SU-DHL-6 (cell line): Measurements from ENCODE around the gene CBFB.

Experiments used
- H2AFZ ChIP-seq: fragments of 200-600 bp; sonication (generic); 2 replicates; pipeline ENCODE4 v1.6.1; 2014; ENCODE audit warnings: low read depth, mild to moderate bottlenecking, moderate library complexity, mixed read lengths, antibody characterized with exemption, low read length; ENCODE audit not compliant: severe bottlenecking
- H3F3A ChIP-seq: fragments of 200-600 bp; shearing (Covaris generic); 2 replicates; pipeline ENCODE4 v1.6.0; 2016; ENCODE audit warnings: antibody characterized with exemption, mild to moderate bottlenecking; ENCODE audit not compliant: insufficient read depth
- H3K27ac ChIP-seq: fragments of 200-600 bp; sonication (generic); 2 replicates; pipeline ENCODE4 v1.5.1; 2016; ENCODE audit warnings: low read depth, mild to moderate bottlenecking, low read length, moderate library complexity, mixed read lengths
- H3K27me3 ChIP-seq: fragments of 200-600 bp; sonication (generic), shearing (Covaris generic); 2 replicates; pipeline ENCODE4 v1.6.0; 2014; ENCODE audit warnings: mild to moderate bottlenecking, low read length
- H3K36me3 ChIP-seq: fragments of 200-600 bp; sonication (generic); 2 replicates; pipeline ENCODE4 v1.6.1; 2014; ENCODE audit warnings: mild to moderate bottlenecking, low read length, mixed read lengths
- H3K4me2 ChIP-seq: fragments of 300-600, 200-600 bp; shearing (Covaris generic), sonication (generic); 2 replicates; pipeline ENCODE4 v1.6.0; 2014; ENCODE audit warnings: low read length, low read depth, mild to moderate bottlenecking; ENCODE audit not compliant: poor library complexity, severe bottlenecking
- H3K4me3 ChIP-seq: fragments of 200-600 bp; sonication (generic); 2 replicates; pipeline ENCODE4 v1.5.1; 2014; ENCODE audit warnings: antibody characterized with exemption, low read length, mild to moderate bottlenecking, mixed read lengths; ENCODE audit not compliant: insufficient read depth, poor library complexity, severe bottlenecking
- H3K79me2 ChIP-seq: fragments of 200-600 bp; sonication (generic); 2 replicates; pipeline ENCODE4 v1.6.1; 2014; ENCODE audit warnings: mild to moderate bottlenecking, low read length, moderate library complexity; ENCODE audit not compliant: insufficient read depth
- H3K9ac ChIP-seq: fragments of 200-600 bp; sonication (generic); 2 replicates; pipeline ENCODE4 v1.7.0; 2014; ENCODE audit warnings: mild to moderate bottlenecking, low read length
- H3K9me2 ChIP-seq: fragments of 200-600 bp; sonication (generic); replicated peaks from 2 replicates; pipeline ENCODE4 v1.6.1; 2014; ENCODE audit warnings: low read length; ENCODE audit not compliant: insufficient read depth
- H3K9me3 ChIP-seq: fragments of 200-600 bp; sonication (generic); 2 replicates; pipeline ENCODE4 v1.6.1; 2014; ENCODE audit warnings: low read length, mixed read lengths; ENCODE audit not compliant: insufficient read depth
- H4K20me1 ChIP-seq: fragments of 200-600 bp; sonication (generic); 2 replicates; pipeline ENCODE4 v1.6.1; 2014; ENCODE audit warnings: low read depth, mild to moderate bottlenecking, antibody characterized with exemption, low read length, moderate library complexity, mixed read lengths
- EZH2phosphoT487 ChIP-seq: fragments of 200-600 bp; sonication (generic), shearing (Covaris generic); conservative IDR thresholded peaks from 2 replicates; pipeline ENCODE4 v1.6.1; 2018; ENCODE audit warnings: mild to moderate bottlenecking, antibody characterized with exemption, low read length, moderate library complexity, mixed read lengths
- TF ChIP-seq, protein P1 (sequence below): fragments of 200-600 bp; sonication (generic); IDR thresholded peaks from one replicate; pipeline ENCODE4 v1.5.1; 2017; ENCODE audit warnings: antibody characterized with exemption, mild to moderate bottlenecking, low read length, moderate library complexity; ENCODE audit not compliant: insufficient read depth, poor library complexity, severe bottlenecking

CBFB gene

GRCh38 chr16:67150047-67150832 is 121.3 kb downstream of the CBFB start:
- H3K4me2 ChIP-seq, result peak overlapping the region; percentile 39
- no peak overlapping the region for H3K27ac ChIP-seq
- H3K9ac ChIP-seq, result peak overlapping the region; percentile 14; the same call in 1 of the 2 replicates
- peak overlapping the region; percentile 13 for H3K4me3 ChIP-seq
- no peak overlapping the region for H2AFZ ChIP-seq
- H4K20me1 ChIP-seq, result no peaks in the 10 kb centered on the region
- TF ChIP-seq, protein P1, sequence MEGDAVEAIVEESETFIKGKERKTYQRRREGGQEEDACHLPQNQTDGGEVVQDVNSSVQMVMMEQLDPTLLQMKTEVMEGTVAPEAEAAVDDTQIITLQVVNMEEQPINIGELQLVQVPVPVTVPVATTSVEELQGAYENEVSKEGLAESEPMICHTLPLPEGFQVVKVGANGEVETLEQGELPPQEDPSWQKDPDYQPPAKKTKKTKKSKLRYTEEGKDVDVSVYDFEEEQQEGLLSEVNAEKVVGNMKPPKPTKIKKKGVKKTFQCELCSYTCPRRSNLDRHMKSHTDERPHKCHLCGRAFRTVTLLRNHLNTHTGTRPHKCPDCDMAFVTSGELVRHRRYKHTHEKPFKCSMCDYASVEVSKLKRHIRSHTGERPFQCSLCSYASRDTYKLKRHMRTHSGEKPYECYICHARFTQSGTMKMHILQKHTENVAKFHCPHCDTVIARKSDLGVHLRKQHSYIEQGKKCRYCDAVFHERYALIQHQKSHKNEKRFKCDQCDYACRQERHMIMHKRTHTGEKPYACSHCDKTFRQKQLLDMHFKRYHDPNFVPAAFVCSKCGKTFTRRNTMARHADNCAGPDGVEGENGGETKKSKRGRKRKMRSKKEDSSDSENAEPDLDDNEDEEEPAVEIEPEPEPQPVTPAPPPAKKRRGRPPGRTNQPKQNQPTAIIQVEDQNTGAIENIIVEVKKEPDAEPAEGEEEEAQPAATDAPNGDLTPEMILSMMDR, result no peak
- TF ChIP-seq EZH2phosphoT487, result no peak
- H3K9me3 ChIP-seq, result no peaks in the 10 kb centered on the region
- no peaks in the 10 kb centered on the region for H3K79me2 ChIP-seq
- H3F3A ChIP-seq, result no peaks in the 10 kb centered on the region
- H3K9me2 ChIP-seq, result no peaks in the 10 kb centered on the region
- no peaks in the 10 kb centered on the region for H3K36me3 ChIP-seq
- H3K27me3 ChIP-seq, result no peaks in the 10 kb centered on the region
